ENCODE measurements around the gene CTTNBP2NL. TPM values are rescaled to one million over a fixed set of nuclear protein-coding genes. Genes with fewer than 3 reads are reported as not detected.
A peak's percentile ranks its signal among the peaks of the same experiment; 100 is the strongest.

CTTNBP2NL gene
- total RNA-seq, 6 experiments from 2014 or later, result 3.5 to 8.1 (median 4.8) TPM

GRCh38 chr1:112439592-112439991 lies 43.6 kb downstream of the CTTNBP2NL start:
- 54% methylated on average over 2 of the region's 2 CpGs for WGBS (ENCODE audit: insufficient coverage, low coverage, low lambda C conversion rate, missing lambda C conversion rate)
- ATAC-seq (peak; percentile 23 to 74 (median 43)), DNase-seq (no peak)
- Histone ChIP-seq H3K27me3 (no peaks in the 10 kb centered on the region), H3K4me1 (no peaks in the 10 kb centered on the region), H3K9me3 (no peaks in the 10 kb centered on the region), H3K36me3 (no peaks in the 10 kb centered on the region), H3K27ac (no peak overlapping the region), H3K4me3 (no peak overlapping the region)
- TF ChIP-seq, protein P1, sequence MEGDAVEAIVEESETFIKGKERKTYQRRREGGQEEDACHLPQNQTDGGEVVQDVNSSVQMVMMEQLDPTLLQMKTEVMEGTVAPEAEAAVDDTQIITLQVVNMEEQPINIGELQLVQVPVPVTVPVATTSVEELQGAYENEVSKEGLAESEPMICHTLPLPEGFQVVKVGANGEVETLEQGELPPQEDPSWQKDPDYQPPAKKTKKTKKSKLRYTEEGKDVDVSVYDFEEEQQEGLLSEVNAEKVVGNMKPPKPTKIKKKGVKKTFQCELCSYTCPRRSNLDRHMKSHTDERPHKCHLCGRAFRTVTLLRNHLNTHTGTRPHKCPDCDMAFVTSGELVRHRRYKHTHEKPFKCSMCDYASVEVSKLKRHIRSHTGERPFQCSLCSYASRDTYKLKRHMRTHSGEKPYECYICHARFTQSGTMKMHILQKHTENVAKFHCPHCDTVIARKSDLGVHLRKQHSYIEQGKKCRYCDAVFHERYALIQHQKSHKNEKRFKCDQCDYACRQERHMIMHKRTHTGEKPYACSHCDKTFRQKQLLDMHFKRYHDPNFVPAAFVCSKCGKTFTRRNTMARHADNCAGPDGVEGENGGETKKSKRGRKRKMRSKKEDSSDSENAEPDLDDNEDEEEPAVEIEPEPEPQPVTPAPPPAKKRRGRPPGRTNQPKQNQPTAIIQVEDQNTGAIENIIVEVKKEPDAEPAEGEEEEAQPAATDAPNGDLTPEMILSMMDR (IDR thresholded peaks at IDR 0.05), result no peak
- no peak for TF ChIP-seq POLR2A (IDR thresholded peaks at IDR 0.05)
- intact Hi-C loops (cut with DNase I), result no loop called here

GRCh38 chr1:112440574-112440973 lies 44.6 kb downstream of the CTTNBP2NL start:
- Histone ChIP-seq H3K4me3 (no peak overlapping the region), H3K27me3 (no peaks in the 10 kb centered on the region), H3K27ac (no peak overlapping the region), H3K36me3 (no peaks in the 10 kb centered on the region), H3K9me3 (no peaks in the 10 kb centered on the region), H3K4me1 (no peaks in the 10 kb centered on the region)
- TF ChIP-seq, protein P1 (IDR thresholded peaks at IDR 0.05), result no peak
- TF ChIP-seq POLR2A (IDR thresholded peaks at IDR 0.05), result no peak
- DNase-seq (no peak), ATAC-seq (peak in 1 of 4 donors; percentile 12)
- 71% methylated on average over 5 of the region's 5 CpGs for WGBS (ENCODE audit: insufficient coverage, low coverage, low lambda C conversion rate, missing lambda C conversion rate)
- intact Hi-C loops (cut with DNase I), result no loop called here

GRCh38 chr1:112444269-112444668 lies 48.3 kb downstream of the CTTNBP2NL start:
- no peaks in the 10 kb centered on the region for H3K9me3 ChIP-seq
- DNase-seq (no peak), ATAC-seq (no peak)
- H3K4me3 ChIP-seq, result no peak overlapping the region
- TF ChIP-seq, protein P1 (IDR thresholded peaks at IDR 0.05), result no peak
- TF ChIP-seq POLR2A (IDR thresholded peaks at IDR 0.05), result no peak
- H3K36me3 ChIP-seq, result no peaks in the 10 kb centered on the region
- intact Hi-C loops (cut with DNase I), result no loop called here
- H3K27me3 ChIP-seq, result no peaks in the 10 kb centered on the region
- WGBS (ENCODE audit: insufficient coverage, low coverage, low lambda C conversion rate, missing lambda C conversion rate), result 69% methylated on average over 1 of the region's 1 CpG
- H3K4me1 ChIP-seq, result no peaks in the 10 kb centered on the region
- H3K27ac ChIP-seq, result no peak overlapping the region

DNA sequence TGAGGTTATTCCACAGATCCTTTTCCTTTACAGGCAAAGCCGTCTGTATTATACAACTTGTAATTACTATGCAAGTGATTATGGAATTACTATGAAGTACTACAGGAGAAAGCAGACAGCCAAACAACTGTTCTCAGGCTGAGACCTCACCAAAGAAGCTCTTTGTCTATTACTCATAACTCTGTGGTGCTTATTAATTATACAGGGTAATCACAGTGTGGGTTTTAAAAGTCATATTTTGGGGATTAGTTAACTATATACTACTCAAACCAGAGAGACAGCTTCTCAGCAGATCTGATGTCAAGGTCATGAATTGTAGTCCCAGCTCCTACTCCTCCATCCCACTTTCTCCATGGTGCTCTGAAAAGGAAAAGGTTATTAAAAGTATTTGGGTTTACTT lies 49.6 kb downstream of the CTTNBP2NL start:
- ATAC-seq (no peak), DNase-seq (no peak)
- WGBS (ENCODE audit: insufficient coverage, low coverage, low lambda C conversion rate, missing lambda C conversion rate), result 100% methylated on average over 1 of the region's 1 CpG
- H3K4me3 ChIP-seq, result no peak overlapping the region
- H3K9me3 ChIP-seq, result no peaks in the 10 kb centered on the region
- peaks cover 0 to 4% (median 0%) of the 10 kb centered on the region in 4 donors for H3K36me3 ChIP-seq
- H3K27ac ChIP-seq, result no peak overlapping the region
- no peaks in the 10 kb centered on the region for H3K4me1 ChIP-seq
- no peak for TF ChIP-seq POLR2A (IDR thresholded peaks at IDR 0.05)
- TF ChIP-seq, protein P1 (IDR thresholded peaks at IDR 0.05), result no peak
- intact Hi-C loops (cut with DNase I), result no loop called here
- H3K27me3 ChIP-seq, result no peaks in the 10 kb centered on the region

GRCh38 chr1:112446411-112446810 lies 50.4 kb downstream of the CTTNBP2NL start:
- no peak for ATAC-seq
- intact Hi-C loops (cut with DNase I), result no loop called here

More at GRCh38 chr1:112446411-112446810, 50.4 kb downstream of the CTTNBP2NL start:
- Histone ChIP-seq H3K9me3 (no peaks in the 10 kb centered on the region), H3K36me3 (peaks cover 0 to 4% (median 0%) of the 10 kb centered on the region in 4 donors), H3K27me3 (no peaks in the 10 kb centered on the region), H3K4me1 (no peaks in the 10 kb centered on the region), H3K27ac (no peak overlapping the region), H3K4me3 (no peak overlapping the region)
- DNase-seq, result no peak
- 71% methylated on average over 1 of the region's 1 CpG for WGBS (ENCODE audit: insufficient coverage, low coverage, low lambda C conversion rate, missing lambda C conversion rate)
- TF ChIP-seq, protein P1 (IDR thresholded peaks at IDR 0.05), result no peak
- no peak for TF ChIP-seq POLR2A (IDR thresholded peaks at IDR 0.05)

All from right lobe of liver (tissue), 6 donors.